Mesendoderm (in vitro differentiated cells): ENCODE results near the gene PRKN.

Experiments used
- DNase-seq: peaks from one replicate; pipeline ENCODE4 v3.0.0; 2013
- H2AK5ac ChIP-seq: 2 replicates; pipeline ENCODE4 v1.6.1; 2013; ENCODE audit warnings: low read length, inconsistent platforms
- H2BK120ac ChIP-seq: 2 replicates; pipeline ENCODE4 v1.6.1; 2013; ENCODE audit warnings: low read depth, mild to moderate bottlenecking, low read length, moderate library complexity, mixed read lengths
- H2BK15ac ChIP-seq: replicated peaks from 2 replicates; pipeline ENCODE4 v1.6.1; 2013; ENCODE audit warnings: low read depth, mild to moderate bottlenecking, moderate library complexity
- H2BK5ac ChIP-seq: 2 replicates; pipeline ENCODE4 v1.6.1; 2013; ENCODE audit warnings: low read length, inconsistent platforms
- H3K18ac ChIP-seq: 2 replicates; pipeline ENCODE4 v1.6.1; 2013; ENCODE audit warnings: mild to moderate bottlenecking, low read length, mixed read lengths
- H3K23ac ChIP-seq: one replicate; pipeline ENCODE4 v1.6.1; 2013; ENCODE audit warnings: low read length
- H3K27ac ChIP-seq: 2 replicates; pipeline ENCODE4 v1.5.1; 2013; ENCODE audit warnings: low read depth, mild to moderate bottlenecking, inconsistent platforms, low read length, moderate library complexity
- H3K27me3 ChIP-seq: 2 replicates; pipeline ENCODE4 v1.6.1; 2013; ENCODE audit warnings: low read length, control low read depth, mild to moderate bottlenecking, inconsistent platforms; ENCODE audit not compliant: insufficient read depth, poor library complexity
- H3K36me3 ChIP-seq: 2 replicates; pipeline ENCODE4 v1.6.1; 2013; ENCODE audit warnings: low read length, inconsistent platforms; ENCODE audit not compliant: control insufficient read depth, insufficient read depth
- H3K4ac ChIP-seq: one replicate; pipeline ENCODE4 v1.6.1; 2013; ENCODE audit warnings: low read depth, mild to moderate bottlenecking, low read length, moderate library complexity
- H3K4me1 ChIP-seq: 2 replicates; pipeline ENCODE4 v1.6.1; 2013; ENCODE audit warnings: low read depth, low read length, inconsistent platforms; ENCODE audit not compliant: control insufficient read depth
- H3K4me2 ChIP-seq: 2 replicates; pipeline ENCODE4 v1.6.1; 2013; ENCODE audit warnings: low read length
- H3K4me3 ChIP-seq: 2 replicates; pipeline ENCODE4 v1.5.1; 2013; ENCODE audit warnings: mild to moderate bottlenecking, low read length
- H3K56ac ChIP-seq: one replicate; pipeline ENCODE4 v1.6.1; 2013; ENCODE audit warnings: low read length
- H3K79me1 ChIP-seq: 2 replicates; pipeline ENCODE4 v1.6.1; 2013; ENCODE audit warnings: low read length, inconsistent platforms
- H3K79me2 ChIP-seq: 2 replicates; pipeline ENCODE4 v1.6.1; 2013; ENCODE audit warnings: mild to moderate bottlenecking, low read length; ENCODE audit not compliant: control insufficient read depth, insufficient read depth
- H3K9ac ChIP-seq: 2 replicates; pipeline ENCODE4 v1.6.1; 2013; ENCODE audit warnings: low read length, inconsistent platforms
- H4K5ac ChIP-seq: one replicate; pipeline ENCODE4 v1.6.1; 2013; ENCODE audit warnings: low read length
- H4K8ac ChIP-seq: one replicate; pipeline ENCODE4 v1.6.1; 2013; ENCODE audit warnings: low read depth, mild to moderate bottlenecking, control low read depth, low read length, moderate library complexity
- WGBS: extraction: QIAGEN DNeasy Blood & Tissue Kit; methylation state at CpG from one replicate; pipeline ENCODE4 v1.1.7; 2013; ENCODE audit warnings: low lambda C conversion rate, missing lambda C conversion rate; ENCODE audit not compliant: insufficient coverage; ENCODE audit errors: extremely low coverage; 5-methylcytosine and 5-hydroxymethylcytosine counted together

The PRKN gene

GRCh38 chr6:162292915-162293314, 434.7 kb downstream of the PRKN start:
- no CpG with 5 or more reads among the region's 2 CpGs for WGBS
- Histone ChIP-seq H2BK15ac (no peak overlapping the region), H3K27me3 (no peaks in the 10 kb centered on the region), H4K5ac (no peak overlapping the region), H3K4ac (no peak overlapping the region), H3K4me3 (no peak overlapping the region), H3K4me2 (no peak overlapping the region), H3K9ac (no peak overlapping the region), H3K18ac (no peak overlapping the region), H3K36me3 (no peaks in the 10 kb centered on the region), H2AK5ac (no peak overlapping the region), H3K56ac (no peak overlapping the region), H2BK120ac (no peak overlapping the region), H3K79me2 (no peaks in the 10 kb centered on the region), H3K23ac (no peak overlapping the region), H3K27ac (no peak overlapping the region), H4K8ac (no peak overlapping the region), H3K79me1 (no peaks in the 10 kb centered on the region), H2BK5ac (no peak overlapping the region), H3K4me1 (no peaks in the 10 kb centered on the region)
- no peak for DNase-seq

GRCh38 chr6:162290846-162291465, 436.6 kb downstream of the PRKN start:
- Histone ChIP-seq H3K27ac (no peak overlapping the region), H3K4ac (no peak overlapping the region), H3K4me3 (no peak overlapping the region), H2BK5ac (no peak overlapping the region), H3K18ac (no peak overlapping the region), H3K4me1 (no peaks in the 10 kb centered on the region), H3K79me2 (no peaks in the 10 kb centered on the region), H3K4me2 (no peak overlapping the region), H3K56ac (no peak overlapping the region), H2BK120ac (no peak overlapping the region), H3K23ac (no peak overlapping the region), H3K79me1 (no peaks in the 10 kb centered on the region), H2AK5ac (no peak overlapping the region), H3K36me3 (no peaks in the 10 kb centered on the region), H3K9ac (no peak overlapping the region), H3K27me3 (no peaks in the 10 kb centered on the region), H2BK15ac (no peak overlapping the region), H4K5ac (no peak overlapping the region), H4K8ac (no peak overlapping the region)
- no CpG with 5 or more reads among the region's 6 CpGs for WGBS
- DNase-seq = no peak

- Histone ChIP-seq H3K79me1 (no peaks in the 10 kb centered on the region), H3K79me2 (no peaks in the 10 kb centered on the region), H3K4me1 (no peaks in the 10 kb centered on the region), H3K4me3 (no peak overlapping the region), H2AK5ac (no peak overlapping the region), H3K56ac (no peak overlapping the region), H3K23ac (no peak overlapping the region), H3K36me3 (no peaks in the 10 kb centered on the region), H3K4me2 (no peak overlapping the region), H3K27ac (no peak overlapping the region), H3K27me3 (no peaks in the 10 kb centered on the region), H3K18ac (no peak overlapping the region), H3K9ac (no peak overlapping the region), H3K4ac (no peak overlapping the region), H2BK15ac (no peak overlapping the region), H4K5ac (no peak overlapping the region), H2BK5ac (no peak overlapping the region), H2BK120ac (no peak overlapping the region), H4K8ac (no peak overlapping the region)
- no CpG with 5 or more reads among the region's 4 CpGs for WGBS
- DNase-seq = no peak
These were observed 437.6 kb downstream of the PRKN start for GRCh38 chr6:162289972-162290371.

GRCh38 chr6:162273986-162274385, 453.6 kb downstream of the PRKN start:
- Histone ChIP-seq H3K4me1 (no peaks in the 10 kb centered on the region), H3K36me3 (no peaks in the 10 kb centered on the region), H3K23ac (no peak overlapping the region), H2BK5ac (no peak overlapping the region), H2BK120ac (no peak overlapping the region), H3K27ac (no peak overlapping the region), H3K18ac (no peak overlapping the region), H4K8ac (no peak overlapping the region), H4K5ac (no peak overlapping the region), H3K27me3 (no peaks in the 10 kb centered on the region), H3K4me3 (no peak overlapping the region), H2BK15ac (no peak overlapping the region), H3K9ac (no peak overlapping the region), H3K4ac (no peak overlapping the region), H3K4me2 (no peak overlapping the region), H2AK5ac (no peak overlapping the region), H3K79me2 (no peaks in the 10 kb centered on the region), H3K79me1 (no peaks in the 10 kb centered on the region), H3K56ac (no peak overlapping the region)
- no peak for DNase-seq
- no CpG with 5 or more reads among the region's 2 CpGs for WGBS

- H3K4me2 ChIP-seq = no peak overlapping the region
- no peaks in the 10 kb centered on the region for H3K27me3 ChIP-seq
- WGBS = no CpG with 5 or more reads among the region's 5 CpGs
These were observed 455.6 kb downstream of the PRKN start for GRCh38 chr6:162271922-162272321.

GRCh38 chr6:162270966-162271365, 456.6 kb downstream of the PRKN start:
- Histone ChIP-seq H3K4me3 (no peak overlapping the region), H3K79me2 (no peaks in the 10 kb centered on the region), H3K36me3 (no peaks in the 10 kb centered on the region), H3K18ac (no peak overlapping the region), H3K56ac (no peak overlapping the region), H2BK15ac (no peak overlapping the region), H3K4me2 (no peak overlapping the region), H3K79me1 (no peaks in the 10 kb centered on the region), H2BK120ac (no peak overlapping the region), H3K23ac (no peak overlapping the region), H3K4ac (no peak overlapping the region), H2AK5ac (no peak overlapping the region), H3K9ac (no peak overlapping the region), H2BK5ac (no peak overlapping the region), H3K27ac (no peak overlapping the region), H4K8ac (no peak overlapping the region), H3K27me3 (no peaks in the 10 kb centered on the region), H3K4me1 (no peaks in the 10 kb centered on the region), H4K5ac (no peak overlapping the region)
- no CpG with 5 or more reads among the region's 5 CpGs for WGBS
- DNase-seq = no peak

More at GRCh38 chr6:162271922-162272321, 455.6 kb downstream of the PRKN start:
- H2BK5ac ChIP-seq = no peak overlapping the region
- peak; percentile 33 for DNase-seq
- H3K9ac ChIP-seq = no peak overlapping the region
- H3K4ac ChIP-seq = no peak overlapping the region
- no peak overlapping the region for H2BK15ac ChIP-seq
- H3K79me2 ChIP-seq = no peaks in the 10 kb centered on the region
- no peak overlapping the region for H4K8ac ChIP-seq
- no peak overlapping the region for H2BK120ac ChIP-seq
- H3K27ac ChIP-seq = no peak overlapping the region
- H3K23ac ChIP-seq = no peak overlapping the region
- no peak overlapping the region for H3K18ac ChIP-seq
- no peak overlapping the region for H3K4me3 ChIP-seq
- no peaks in the 10 kb centered on the region for H3K4me1 ChIP-seq
- no peak overlapping the region for H3K56ac ChIP-seq
- H4K5ac ChIP-seq = no peak overlapping the region
- no peaks in the 10 kb centered on the region for H3K79me1 ChIP-seq
- H2AK5ac ChIP-seq = no peak overlapping the region
- H3K36me3 ChIP-seq = no peaks in the 10 kb centered on the region
